HG03469 (cell line): ENCODE results near the gene CEACAM4.
"Not testable (repeated sequence)": the region's sequence is repeated elsewhere in the genome, so short reads cannot be mapped to it uniquely, and the experiment has no call there.

Experiments used
- ATAC-seq: cut with Tn5 transposase; IDR thresholded peaks from one replicate; pipeline ENCODE4 v1.9.1; 2021; ENCODE audit warnings: mild to moderate bottlenecking, moderate library complexity, moderate number of reproducible peaks; ENCODE audit not compliant: unreplicated experiment

Gene CEACAM4

GRCh38 chr19:41626877-41627276, at the start of gene CEACAM4:
Gene CEACAM4, minus strand, starts transcription at chr19:41627074. Its CDS starts 111 bp downstream, at chr19:41626963.
- ATAC-seq = no peak

DNA sequence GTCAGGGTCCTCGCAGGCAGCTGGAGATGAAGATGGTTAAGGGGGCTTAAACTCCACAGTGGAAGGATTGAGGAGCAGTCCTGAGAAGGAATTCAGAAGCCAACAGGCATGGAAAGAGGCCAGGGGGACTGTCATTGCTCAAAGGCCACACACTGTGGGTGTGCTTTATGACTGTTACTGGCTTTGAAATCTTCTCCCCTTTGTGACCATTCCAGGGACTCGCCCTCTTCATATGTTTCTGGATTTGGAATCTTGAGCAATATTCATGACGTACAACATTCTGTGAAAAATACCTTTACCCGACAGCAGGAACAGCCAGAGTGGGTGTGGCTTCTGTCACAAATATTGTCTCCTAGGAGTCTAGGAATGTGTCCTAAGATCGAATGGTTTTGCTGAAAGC, 44.6 kb upstream of the CEACAM4 start:
- ATAC-seq = no peak

- ATAC-seq = no peak
Measured at GRCh38 chr19:41670755-41671154, 43.9 kb upstream of the CEACAM4 start.

DNA sequence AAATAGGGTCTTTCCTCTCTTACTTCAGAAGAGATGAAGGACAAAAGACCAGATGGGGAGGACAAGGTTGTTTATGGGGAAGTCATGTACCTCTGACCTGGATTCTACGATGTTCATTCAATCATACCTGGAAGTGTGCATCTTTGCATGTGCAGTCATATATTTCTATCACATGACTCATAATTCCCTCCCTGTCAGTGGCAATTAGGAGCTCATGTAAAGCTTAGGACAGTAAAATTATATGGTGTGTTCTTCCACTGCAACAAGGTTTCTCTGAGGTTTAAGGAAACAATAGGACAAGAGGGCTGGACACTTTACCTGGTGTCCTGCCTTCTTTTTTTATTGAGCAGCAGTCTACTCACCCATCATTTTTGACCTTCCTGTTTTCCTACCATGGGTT, 41.4 kb upstream of the CEACAM4 start:
- ATAC-seq = no peak

- no peak for ATAC-seq
Measured at GRCh38 chr19:41666075-41666474, 39.2 kb upstream of the CEACAM4 start.

- no peak for ATAC-seq
Measured at GRCh38 chr19:41657157-41657556, 30.3 kb upstream of the CEACAM4 start.

GRCh38 chr19:41656756-41657155, 29.9 kb upstream of the CEACAM4 start:
- not testable (repeated sequence) for ATAC-seq

DNA sequence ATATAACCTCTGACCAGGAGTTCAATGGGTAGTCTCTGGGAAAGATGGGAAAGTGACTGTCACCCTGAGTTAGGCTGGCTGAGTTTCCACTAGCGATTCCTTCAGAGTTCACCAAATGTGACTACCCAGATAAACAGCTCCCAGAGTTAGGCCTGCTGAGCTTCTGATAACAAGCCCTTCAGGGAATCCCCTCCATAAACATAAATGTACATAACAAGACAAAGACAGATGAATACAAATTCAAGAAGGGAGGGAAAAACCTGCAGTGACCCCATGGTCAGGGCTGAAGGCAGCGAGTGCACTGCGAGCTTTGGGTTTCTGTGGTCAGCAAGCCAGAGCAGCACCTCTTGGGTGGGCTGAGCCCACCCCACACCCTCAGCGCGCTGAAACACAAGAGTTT, 25.4 kb upstream of the CEACAM4 start:
- no peak for ATAC-seq

- no peak for ATAC-seq
Measured at GRCh38 chr19:41649827-41650226, 23.0 kb upstream of the CEACAM4 start.

DNA sequence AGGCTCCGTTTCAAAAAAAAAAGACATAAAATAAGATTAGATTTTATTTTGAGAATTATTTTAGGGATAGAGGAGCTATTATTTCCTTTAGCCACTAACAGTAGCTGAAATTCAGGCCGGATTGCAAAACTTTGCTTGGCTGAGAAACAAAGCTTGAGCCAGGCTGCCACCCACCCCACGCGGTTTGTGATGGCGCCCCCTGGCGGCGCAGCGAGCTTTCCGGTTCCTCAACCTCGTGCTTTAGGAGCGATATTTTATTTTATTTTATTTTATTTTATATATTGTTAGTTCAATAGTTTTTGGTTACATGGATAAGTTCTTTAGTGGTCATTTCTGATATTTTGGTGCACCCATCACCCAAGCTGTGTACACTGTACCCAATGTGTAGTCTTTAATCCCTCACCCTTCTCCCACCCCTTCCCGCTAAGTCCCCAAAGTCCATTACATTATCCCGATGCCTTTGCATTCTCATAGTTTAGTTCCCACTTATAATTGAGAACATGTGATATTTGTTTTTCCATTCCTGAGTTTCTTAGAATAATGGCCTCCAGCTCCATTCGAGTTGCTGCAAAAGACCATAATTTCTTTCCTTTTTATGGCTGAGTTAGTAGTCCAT, 19.8 kb upstream of the CEACAM4 start:
- no peak for ATAC-seq

GRCh38 chr19:41641879-41642485, 15.1 kb upstream of the CEACAM4 start:
- no peak for ATAC-seq

DNA sequence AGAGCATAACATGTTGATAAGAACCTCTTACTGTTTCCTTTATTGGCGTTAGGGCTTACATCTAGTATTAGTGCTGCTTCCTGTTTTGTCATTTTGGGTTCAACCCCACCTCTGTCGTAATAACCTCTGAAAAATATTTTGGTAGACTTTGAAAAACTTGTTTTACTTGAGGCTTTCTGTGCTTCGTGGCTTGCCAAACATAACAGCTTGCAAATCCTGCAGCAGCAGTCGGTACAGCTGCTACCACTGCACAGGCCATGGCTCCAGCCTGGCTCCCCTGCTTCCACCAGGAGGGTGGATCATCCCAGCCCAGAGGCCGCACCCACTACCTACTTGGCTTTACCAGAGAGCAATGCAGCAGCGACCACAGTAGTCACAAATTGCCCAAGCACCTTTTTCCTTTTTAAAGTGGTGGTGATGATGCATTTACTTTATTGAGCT, 11.8 kb upstream of the CEACAM4 start:
- ATAC-seq = no peak

- no peak for ATAC-seq
Measured at GRCh38 chr19:41637484-41637883, 10.6 kb upstream of the CEACAM4 start.

GRCh38 chr19:41627966-41628675, 1.2 kb upstream of the CEACAM4 start:
- no peak for ATAC-seq

DNA sequence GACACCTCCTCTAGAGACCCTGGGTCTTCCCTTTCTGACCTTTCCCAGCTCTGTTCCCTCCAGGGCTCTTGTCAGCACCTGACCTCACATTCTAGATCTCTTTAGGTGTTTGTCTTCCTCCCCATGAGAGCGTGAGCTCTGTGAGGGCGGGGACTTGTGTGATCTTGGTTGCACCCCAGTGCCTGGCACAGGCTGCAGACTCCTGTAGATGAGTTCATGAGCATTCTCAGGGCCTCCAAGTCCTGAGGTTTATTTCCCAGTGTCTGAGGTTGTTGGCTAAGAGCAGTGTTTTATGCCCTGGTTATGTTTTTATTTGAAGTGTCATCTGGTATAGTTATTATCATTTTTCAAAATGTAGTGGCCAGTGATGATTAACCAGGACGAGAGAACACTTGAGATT, 596 bp downstream of the CEACAM4 start:
- ATAC-seq = no peak

GRCh38 chr19:41624937-41625336, 1.9 kb downstream of the CEACAM4 start:
- no peak for ATAC-seq

- ATAC-seq = no peak
Measured at GRCh38 chr19:41624515-41624914, 2.4 kb downstream of the CEACAM4 start.

- no peak for ATAC-seq
Measured at GRCh38 chr19:41623360-41623759, 3.5 kb downstream of the CEACAM4 start.

- no peak for ATAC-seq
Measured at GRCh38 chr19:41621654-41622053, 5.2 kb downstream of the CEACAM4 start.

GRCh38 chr19:41621226-41621625, 5.6 kb downstream of the CEACAM4 start:
- ATAC-seq = no peak

DNA sequence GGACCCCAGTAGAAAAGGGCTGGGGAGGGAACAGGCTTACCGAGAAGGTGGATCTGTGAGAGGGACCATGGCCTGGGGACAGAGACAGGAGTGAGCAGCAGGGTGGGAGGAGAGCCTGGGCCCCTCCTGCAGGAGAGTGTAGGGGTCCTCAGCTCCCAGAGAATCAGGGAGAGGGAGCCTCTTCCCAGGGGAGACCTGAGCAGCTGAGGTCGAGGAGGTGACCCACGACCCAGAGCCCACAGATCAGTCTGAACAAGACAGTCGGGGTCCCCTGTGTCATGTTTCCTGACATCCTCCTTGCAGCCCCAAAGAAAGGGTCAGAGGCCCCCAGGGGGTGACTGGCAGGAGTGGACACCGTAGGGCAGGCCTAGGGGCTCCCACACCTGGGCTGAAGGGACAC, 6.7 kb downstream of the CEACAM4 start:
- no peak for ATAC-seq

DNA sequence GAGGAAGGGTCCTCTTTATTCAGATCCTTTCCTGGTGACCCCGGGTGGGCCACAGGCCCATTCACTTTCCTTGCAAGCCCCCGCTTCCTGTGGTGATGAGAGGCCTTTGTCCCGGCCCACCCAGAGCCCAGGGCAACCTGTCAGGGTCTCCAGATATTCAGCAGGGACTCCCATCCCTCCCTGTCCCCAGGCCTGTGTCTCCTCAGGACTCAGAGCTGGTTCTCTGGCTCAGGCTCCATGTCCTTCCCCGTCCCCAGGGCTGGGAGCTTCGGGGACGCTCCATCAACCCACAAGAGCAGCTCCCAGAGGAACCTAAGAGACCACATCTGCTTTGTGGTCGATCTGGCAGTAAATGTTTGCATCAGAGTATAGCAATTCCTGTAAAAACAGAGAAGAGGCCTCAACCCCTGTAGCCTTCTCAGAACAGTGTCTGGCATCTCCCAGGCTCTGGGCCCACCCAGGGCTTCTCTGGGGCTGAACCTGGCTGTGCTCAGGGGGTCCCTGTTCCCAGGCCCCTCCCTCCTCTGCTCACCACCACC, 7.8 kb downstream of the CEACAM4 start:
- no peak for ATAC-seq
